AG04450 (cell line): ENCODE results near the gene CUL2. TPM values are rescaled to one million over a fixed set of nuclear protein-coding genes. Genes with fewer than 3 reads are reported as not detected.

Experiments used
- CTCF ChIA-PET: fragments of 300-600, 350-600 bp; formaldehyde crosslinking; extraction: SDS; loops from one replicate; lab custom pipeline; 2022; ENCODE audit warnings: antibody characterized with exemption, inconsistent platforms; lab: Charles Lee
- POLR2A ChIA-PET: fragments of 350-600 bp; formaldehyde crosslinking; extraction: SDS; loops from one replicate; lab custom pipeline; 2021; ENCODE audit warnings: antibody characterized with exemption, inconsistent platforms; lab: Yijun Ruan, JAX
- DNase-seq: peaks from one replicate; pipeline ENCODE4 v3.0.0-alpha.2; 2011; ENCODE audit warnings: low read depth, low spot score
- H3K27ac ChIP-seq: one replicate; pipeline ENCODE4 v1.5.1; 2012; ENCODE audit warnings: low read depth, low read length, control low read depth
- H3K27me3 ChIP-seq: one replicate; pipeline ENCODE4 v1.6.0; 2012; ENCODE audit warnings: low read length; ENCODE audit not compliant: control insufficient read depth, insufficient read depth
- H3K4me3 ChIP-seq: 2 replicates; pipeline ENCODE4 v1.5.1; 2011; ENCODE audit warnings: mild to moderate bottlenecking, low read depth, low read length, control low read depth
- H3K9me3 ChIP-seq: 2 replicates; pipeline ENCODE4 v1.5.1; 2012; ENCODE audit warnings: low read length; ENCODE audit not compliant: control insufficient read depth, insufficient read depth
- polyA plus RNA-seq: library from polyadenylated mRNA; depleted of rRNA; stranded (reverse); fragments of >200 nt; gene quantifications from 2 replicates; pipeline ENCODE4 v1.2.3, GENCODE V29; 2011
- TF ChIP-seq, protein P1 (sequence below): IDR thresholded peaks from 2 replicates; pipeline ENCODE4 v1.5.1; 2011; ENCODE audit warnings: low read depth, low read length, control low read depth, inconsistent platforms

CUL2 gene
- polyA plus RNA-seq, 1 experiment: 37.9 TPM

- peaks cover 4% of the 10 kb centered on the region; the same call in 1 of the 2 replicates for H3K9me3 ChIP-seq
- H3K27ac ChIP-seq: no peak overlapping the region
- DNase-seq: no peak
- no peak overlapping the region for H3K4me3 ChIP-seq
- ChIA-PET CTCF (no interaction called here), POLR2A (no interaction called here)
- TF ChIP-seq, protein P1, sequence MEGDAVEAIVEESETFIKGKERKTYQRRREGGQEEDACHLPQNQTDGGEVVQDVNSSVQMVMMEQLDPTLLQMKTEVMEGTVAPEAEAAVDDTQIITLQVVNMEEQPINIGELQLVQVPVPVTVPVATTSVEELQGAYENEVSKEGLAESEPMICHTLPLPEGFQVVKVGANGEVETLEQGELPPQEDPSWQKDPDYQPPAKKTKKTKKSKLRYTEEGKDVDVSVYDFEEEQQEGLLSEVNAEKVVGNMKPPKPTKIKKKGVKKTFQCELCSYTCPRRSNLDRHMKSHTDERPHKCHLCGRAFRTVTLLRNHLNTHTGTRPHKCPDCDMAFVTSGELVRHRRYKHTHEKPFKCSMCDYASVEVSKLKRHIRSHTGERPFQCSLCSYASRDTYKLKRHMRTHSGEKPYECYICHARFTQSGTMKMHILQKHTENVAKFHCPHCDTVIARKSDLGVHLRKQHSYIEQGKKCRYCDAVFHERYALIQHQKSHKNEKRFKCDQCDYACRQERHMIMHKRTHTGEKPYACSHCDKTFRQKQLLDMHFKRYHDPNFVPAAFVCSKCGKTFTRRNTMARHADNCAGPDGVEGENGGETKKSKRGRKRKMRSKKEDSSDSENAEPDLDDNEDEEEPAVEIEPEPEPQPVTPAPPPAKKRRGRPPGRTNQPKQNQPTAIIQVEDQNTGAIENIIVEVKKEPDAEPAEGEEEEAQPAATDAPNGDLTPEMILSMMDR: no peak
- no peaks in the 10 kb centered on the region for H3K27me3 ChIP-seq
Observed at GRCh38 chr10:35130663-35131062, 40.5 kb upstream of the CUL2 start.

DNA sequence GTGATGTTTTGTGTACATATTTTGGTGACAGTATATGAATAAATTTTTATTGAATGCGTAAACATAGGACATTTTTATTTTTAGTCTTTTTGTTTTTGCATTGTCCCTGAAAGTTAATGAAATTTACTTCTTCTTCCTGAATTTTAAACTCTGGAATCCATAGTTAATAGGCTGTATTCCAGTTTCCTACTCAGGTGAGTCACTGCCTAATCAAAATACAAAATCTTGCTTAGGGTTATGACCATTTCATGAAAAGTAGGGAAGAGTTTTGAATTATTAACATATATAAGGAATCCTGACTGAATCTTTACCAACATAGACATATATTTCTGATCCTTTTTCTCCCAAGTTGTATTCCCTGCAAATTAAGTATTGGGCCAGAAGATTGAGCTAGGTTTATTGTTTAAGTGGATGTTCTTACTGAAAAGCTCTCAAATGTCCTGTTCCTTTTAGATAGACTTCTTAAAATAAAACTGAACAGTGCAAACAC, 39.1 kb upstream of the CUL2 start:
- TF ChIP-seq, protein P1: no peak
- Histone ChIP-seq H3K9me3 (peaks cover 4% of the 10 kb centered on the region; the same call in 1 of the 2 replicates), H3K27ac (no peak overlapping the region), H3K4me3 (no peak overlapping the region), H3K27me3 (no peaks in the 10 kb centered on the region)
- ChIA-PET CTCF (interaction anchor here (5.7 kb wide), 1 partner anchor 67 kb away, joined by 68 read pairs; no protein-coding TSS in a partner anchor), POLR2A (no interaction called here)
- DNase-seq: no peak

DNA sequence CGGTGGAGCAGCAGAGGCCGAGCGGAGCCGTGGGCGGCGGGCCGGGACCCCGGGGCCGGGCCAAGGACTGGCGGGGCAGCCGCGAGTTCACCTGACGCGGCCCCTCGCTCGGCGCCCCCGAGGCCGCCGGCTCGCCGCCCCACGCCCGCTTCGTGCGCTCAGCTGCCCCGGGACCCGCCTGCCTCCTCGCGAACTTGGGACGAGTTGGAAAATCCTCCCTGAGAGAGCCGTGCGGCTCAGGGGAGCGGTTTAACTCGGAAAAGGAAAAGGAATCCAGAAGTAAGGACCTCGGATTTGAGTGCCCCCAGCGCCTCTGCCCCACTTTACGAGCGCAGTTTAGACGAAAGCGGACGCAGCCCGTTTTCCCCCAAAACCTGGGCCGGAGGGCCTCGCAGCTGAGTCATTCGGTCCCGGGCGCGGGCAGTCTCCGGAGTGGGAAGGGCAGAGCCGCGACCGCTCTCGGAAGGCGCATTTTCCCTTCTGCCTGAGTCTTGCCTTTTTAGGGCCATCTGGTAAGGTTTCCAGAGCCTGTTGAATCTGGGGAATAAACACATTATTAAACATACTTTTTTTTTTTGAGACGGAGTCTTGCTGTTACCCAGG, 37.2 kb upstream of the CUL2 start:
- TF ChIP-seq, protein P1: no peak
- CTCF ChIA-PET: interaction anchor here (0.6 to 5.7 kb wide), 11 partner anchors 11 to 346 kb away, joined by 3 to 68 read pairs (median 5); no protein-coding TSS in a partner anchor
- H3K4me3 ChIP-seq: peak overlapping the region; percentile 82
- POLR2A ChIA-PET: interaction anchor here (1.0 to 2.7 kb wide), 3 partner anchors 37 to 75 kb away, joined by 3 to 43 read pairs (median 3); partner anchors contain the start of gene CUL2
- peak overlapping the region; percentile 99 for H3K27ac ChIP-seq
- no peaks in the 10 kb centered on the region for H3K27me3 ChIP-seq
- H3K9me3 ChIP-seq: peaks cover 4% of the 10 kb centered on the region; the same call in 1 of the 2 replicates
- DNase-seq: peak; percentile 18

GRCh38 chr10:35126530-35127288, 36.6 kb upstream of the CUL2 start, which contains the start of gene CREM:
Gene CREM, plus strand, starts transcription at chr10:35126846. Its CDS starts 10,990 bp downstream, at chr10:35137836.
- peak; percentile 90 for DNase-seq
- TF ChIP-seq, protein P1: peak; percentile 72
- peaks cover 4% of the 10 kb centered on the region; the same call in 1 of the 2 replicates for H3K9me3 ChIP-seq
- H3K27me3 ChIP-seq: no peaks in the 10 kb centered on the region
- ChIA-PET CTCF (interaction anchor here (0.5 to 5.7 kb wide), 35 partner anchors 10 to 903 kb away, joined by 3 to 68 read pairs (median 4); no protein-coding TSS in a partner anchor), POLR2A (interaction anchor here (0.8 to 2.7 kb wide), 4 partner anchors 36 to 91 kb away, joined by 3 to 43 read pairs (median 3); partner anchors contain the start of gene CUL2)
- peak within 1 kb of the TSS; percentile 82 for H3K4me3 ChIP-seq
- H3K27ac ChIP-seq: peak within 1 kb of the TSS; percentile 99
